ENCODE data around the gene SIAH3.
"Not testable (repeated sequence)": the region's sequence is repeated elsewhere in the genome, so short reads cannot be mapped to it uniquely, and the experiment has no call there.

Gene SIAH3

DNA sequence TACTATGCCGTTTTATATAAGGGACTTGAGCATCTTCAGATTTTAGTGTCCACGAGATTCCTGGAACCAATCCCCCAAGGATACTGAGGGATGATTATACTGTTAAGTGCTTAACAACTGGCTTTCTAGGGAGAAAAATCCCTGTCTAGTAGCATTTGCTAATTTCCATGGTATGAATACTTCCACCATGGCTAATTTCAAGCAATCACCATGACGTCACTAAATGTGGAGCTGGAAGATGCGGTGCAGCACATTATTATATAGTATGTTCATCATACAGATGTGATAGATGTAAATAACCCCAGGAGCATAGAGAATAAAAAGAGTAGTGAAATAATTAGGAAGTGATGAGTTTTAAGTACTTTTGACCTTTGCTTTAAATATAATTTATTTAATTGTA is 72.7 kb downstream of the SIAH3 start:
- no peak for DNase-seq

GRCh38 chr13:45776748-45777147 is 74.8 kb downstream of the SIAH3 start:
- no peak for DNase-seq

DNA sequence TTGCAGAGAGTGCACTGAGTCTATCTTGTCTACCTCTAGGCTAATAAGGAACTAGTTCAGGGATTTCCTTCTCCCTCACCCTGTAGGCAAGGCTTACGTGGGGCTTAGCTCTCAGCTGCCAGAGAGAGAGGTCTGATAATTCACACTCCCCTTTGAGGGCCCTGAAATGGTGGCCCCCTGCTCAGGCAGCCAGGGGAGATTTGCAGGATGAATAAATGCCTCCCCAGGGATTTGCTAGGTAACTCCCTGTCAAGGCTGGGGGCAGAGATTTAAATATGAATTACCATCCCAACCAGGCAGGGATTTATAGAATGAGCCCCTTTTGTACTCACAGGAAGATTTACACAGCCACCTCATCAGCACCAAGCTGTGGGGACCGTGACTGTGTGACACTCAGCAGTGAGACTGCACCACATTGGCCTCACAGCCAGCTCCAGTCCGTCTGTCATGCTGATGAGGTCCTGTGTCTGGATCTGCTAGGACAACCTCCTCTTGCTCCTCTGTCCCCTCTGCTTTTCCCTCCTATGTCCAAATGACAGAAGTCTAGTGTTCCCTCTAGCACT is 76.1 kb downstream of the SIAH3 start:
- DNase-seq, result no peak

- no peak for DNase-seq
Observed at GRCh38 chr13:45773944-45774343, 77.6 kb downstream of the SIAH3 start.

DNA sequence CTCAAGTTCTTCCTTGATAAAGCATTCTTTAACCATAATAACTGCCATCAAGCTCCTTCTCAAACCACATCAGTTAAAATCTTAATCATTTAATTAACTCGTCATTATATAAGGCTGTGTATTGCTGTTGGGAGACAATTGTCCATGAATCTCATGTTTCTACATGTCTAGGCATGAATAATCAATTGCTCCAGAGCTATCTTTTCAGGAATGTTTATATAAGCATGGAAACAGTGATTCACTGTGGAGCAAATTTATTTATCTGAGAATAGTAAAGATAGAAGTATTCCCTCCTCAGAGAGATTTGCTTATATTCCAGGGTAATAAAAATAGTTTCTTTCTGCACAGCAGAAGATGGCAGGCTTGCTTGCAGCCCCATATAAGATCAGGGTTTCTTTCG is 78.3 kb downstream of the SIAH3 start:
- no peak for DNase-seq

DNA sequence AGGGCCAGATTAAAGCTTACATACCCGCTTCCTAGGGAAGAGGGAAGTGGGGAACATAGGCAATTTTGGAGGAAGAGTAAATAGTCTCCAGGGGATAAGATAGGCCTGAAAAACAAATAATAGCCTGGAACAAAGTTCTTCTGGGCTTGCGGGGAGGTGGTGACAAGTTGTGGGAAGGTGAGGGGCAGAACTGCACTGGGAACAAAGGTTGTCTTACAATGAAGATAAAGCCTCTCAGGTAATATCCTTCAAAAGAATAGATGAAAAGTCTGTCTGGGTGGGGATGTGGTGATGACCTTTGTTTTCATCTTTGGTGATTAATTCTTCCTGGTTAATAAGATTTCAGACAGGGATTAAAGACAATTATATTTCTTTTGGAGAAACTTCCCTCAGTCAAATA is 80.7 kb downstream of the SIAH3 start:
- DNase-seq, result no peak

- no peak for DNase-seq
Observed at GRCh38 chr13:45768656-45769479, 82.7 kb downstream of the SIAH3 start.

GRCh38 chr13:45765464-45765863 is 86.1 kb downstream of the SIAH3 start:
- DNase-seq, result no peak

- DNase-seq, result no peak
Observed at GRCh38 chr13:45763419-45763818, 88.1 kb downstream of the SIAH3 start.

DNA sequence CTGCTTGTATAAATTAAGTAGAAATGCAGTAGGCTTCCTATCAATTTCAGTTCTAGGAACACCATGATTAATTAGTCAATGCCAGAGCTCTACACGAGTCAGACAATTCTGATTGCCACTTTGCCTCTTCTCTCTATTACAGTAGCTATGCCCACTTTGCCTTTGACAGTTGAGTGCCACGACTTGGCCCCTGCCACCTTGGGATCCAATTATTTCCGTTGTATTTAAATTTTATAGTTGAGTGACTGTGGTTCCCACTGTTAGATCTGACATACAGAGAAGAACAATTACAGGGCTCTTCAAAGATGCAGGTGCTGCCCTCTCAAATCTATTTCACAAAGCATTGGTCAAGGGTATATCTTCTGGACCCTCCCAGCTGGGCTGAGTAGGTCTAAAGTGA is 94.0 kb downstream of the SIAH3 start:
- not testable (repeated sequence) for DNase-seq

DNA sequence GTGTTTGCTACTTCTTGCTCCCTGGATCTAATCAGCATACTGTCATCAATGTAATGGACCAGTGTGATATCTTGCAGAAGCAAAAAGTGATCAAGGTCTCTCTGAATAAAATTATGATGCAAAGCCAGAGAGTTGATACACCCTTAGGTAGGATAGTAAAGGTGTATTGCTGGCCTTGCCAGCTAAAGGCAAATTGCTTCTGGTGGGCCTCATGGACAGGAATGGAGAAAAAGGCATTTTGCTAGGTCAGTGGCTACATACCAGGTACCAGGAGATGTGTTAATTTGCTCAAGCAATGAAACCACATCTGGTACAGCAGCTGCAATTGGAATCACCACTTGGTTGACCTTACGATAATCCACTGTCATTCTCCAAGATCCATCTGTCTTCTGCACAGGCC is 95.1 kb downstream of the SIAH3 start:
- not testable (repeated sequence) for DNase-seq

- DNase-seq, result no peak
Observed at GRCh38 chr13:45752510-45752909, 99.0 kb downstream of the SIAH3 start.

DNA sequence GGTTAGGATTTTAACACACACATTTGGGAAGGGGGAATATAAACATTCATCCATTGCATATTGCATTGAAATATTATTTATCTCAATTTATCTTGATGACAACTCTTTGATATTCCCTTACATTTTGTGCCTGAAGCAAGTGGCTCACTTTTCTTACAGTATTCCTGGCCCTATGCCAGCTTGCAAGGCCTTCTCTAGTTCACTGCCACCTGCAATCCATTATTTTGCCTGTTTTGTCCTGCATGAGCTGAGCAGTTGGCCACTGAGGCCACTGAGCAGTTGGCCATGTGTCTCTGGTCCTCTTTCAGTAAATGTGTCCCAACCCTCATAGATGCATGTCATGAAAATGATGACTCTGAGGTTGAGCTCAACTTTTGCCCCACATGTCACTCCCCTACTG is 99.7 kb downstream of the SIAH3 start:
- no peak for DNase-seq

DNA sequence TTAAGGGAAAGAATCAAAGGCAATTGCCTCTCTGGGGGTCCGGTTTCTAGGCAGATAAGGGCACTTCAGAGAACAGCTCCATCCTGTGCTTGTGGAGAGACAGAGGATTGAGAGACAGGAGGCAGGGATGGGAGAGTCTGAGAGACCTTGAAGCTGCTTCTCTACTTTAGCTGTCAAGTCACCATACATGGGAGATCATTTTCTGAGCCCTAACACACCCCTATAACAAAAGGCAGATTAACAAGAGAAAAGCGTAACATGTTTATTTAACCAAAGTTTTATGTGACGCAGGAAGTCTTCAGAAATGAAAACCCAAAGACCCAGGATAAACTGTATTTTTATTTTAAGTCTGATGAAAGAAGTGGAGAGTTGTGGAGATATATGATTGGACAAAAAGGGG is 101.0 kb downstream of the SIAH3 start:
- no peak for DNase-seq

- no peak for DNase-seq
Observed at GRCh38 chr13:45748941-45749759, 102.4 kb downstream of the SIAH3 start.

- no peak for DNase-seq
Observed at GRCh38 chr13:45747071-45747470, 104.5 kb downstream of the SIAH3 start.

DNA sequence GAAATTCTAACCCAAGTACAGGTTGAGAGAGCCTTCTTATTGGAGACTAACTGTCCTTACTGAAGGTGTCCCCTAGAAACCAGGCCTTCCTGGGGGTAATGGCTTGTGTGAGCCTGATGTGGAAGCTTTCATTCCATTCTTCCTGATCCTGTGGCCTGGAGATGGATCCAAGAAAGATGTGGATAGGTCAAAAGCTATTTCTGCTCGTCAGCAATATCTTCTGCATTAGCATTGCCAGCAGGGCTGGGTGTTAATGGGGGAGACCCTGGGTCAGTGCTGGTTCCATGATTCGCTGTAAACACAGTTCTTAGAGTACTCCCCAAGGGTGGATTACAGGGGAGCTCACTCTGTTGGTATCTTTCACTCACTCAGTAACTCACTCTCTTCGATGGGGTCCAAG is 106.6 kb downstream of the SIAH3 start:
- no peak for DNase-seq

GRCh38 chr13:45742985-45743384 is 108.6 kb downstream of the SIAH3 start:
- no peak for DNase-seq

GRCh38 chr13:45737571-45738017 is 114.0 kb downstream of the SIAH3 start:
- no peak for DNase-seq

DNA sequence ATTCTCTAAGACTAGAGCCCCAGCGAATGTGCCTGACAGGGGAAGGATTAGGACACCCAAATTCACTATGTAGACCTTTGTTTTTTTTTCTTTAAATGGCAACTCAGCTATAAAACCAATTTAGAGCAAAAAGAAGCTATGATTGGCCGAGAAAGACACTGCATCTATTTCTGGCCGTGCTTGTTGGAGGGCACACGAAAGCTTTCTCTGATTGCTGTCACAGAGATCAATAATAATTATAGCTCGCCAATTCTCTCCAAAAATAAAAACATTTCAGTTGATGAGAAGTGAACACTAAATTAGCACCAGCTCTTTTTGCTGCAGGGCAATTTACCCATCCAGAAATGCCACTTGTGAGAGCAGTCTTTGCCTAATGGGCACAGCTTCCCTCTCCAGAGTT is 118.2 kb downstream of the SIAH3 start:
- DNase-seq, result no peak

GRCh38 chr13:45732916-45733315 is 118.6 kb downstream of the SIAH3 start:
- DNase-seq, result no peak

DNA sequence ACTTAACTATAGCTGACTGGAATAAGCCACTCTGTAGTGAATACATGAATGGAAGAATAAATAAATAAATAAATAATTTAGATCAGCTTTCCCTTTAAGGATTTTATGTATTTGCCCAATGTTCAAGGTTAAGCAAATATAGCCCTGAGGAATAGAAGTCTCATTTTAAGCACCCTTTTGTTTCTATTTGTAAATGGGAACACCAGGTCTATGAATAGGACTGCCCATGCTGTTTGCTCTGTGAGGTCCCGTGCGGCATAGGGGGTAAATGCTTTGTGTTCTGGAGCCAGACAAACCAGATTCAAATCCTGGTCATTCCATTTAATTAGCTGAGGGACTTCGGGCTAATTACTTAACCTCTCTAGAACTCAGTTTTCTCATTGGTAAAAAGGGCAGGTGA is 120.1 kb downstream of the SIAH3 start:
- no peak for DNase-seq

DNA sequence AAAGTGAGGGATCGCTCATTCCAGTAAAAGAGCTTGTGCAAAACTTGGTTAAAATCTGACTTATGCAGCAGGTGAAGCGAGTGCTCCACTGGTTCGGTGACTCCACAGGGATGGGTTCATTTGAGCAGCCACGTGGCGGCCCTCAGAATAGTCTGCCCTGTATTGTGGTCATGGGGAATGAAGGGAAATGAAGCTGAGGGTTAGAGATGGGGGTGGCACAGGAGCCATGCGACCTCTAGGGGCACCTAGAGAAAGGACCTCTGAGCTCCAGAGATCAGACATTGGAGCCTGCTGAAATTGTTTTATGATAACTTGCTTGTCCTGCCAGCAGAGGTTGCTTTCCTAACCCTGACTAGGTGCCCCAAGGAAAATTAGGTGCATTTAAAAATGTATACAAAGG is 122.8 kb downstream of the SIAH3 start:
- DNase-seq, result no peak

All from CD4-positive, alpha-beta T cell treated with Interleukin-6 for 4 hours (primary cell).